Neural progenitor cell (in vitro differentiated cells): ENCODE data around the gene SLC6A18. TPM values are rescaled to one million over a fixed set of nuclear protein-coding genes. Genes with fewer than 3 reads are reported as not detected.

Experiments
- DNase-seq: peaks from one replicate; pipeline ENCODE4 v3.0.0-alpha.2; 2016; ENCODE audit warnings: low spot score
- H2AFZ ChIP-seq: fragments of 200-600 bp; sonication (generic); replicated peaks from 2 replicates; pipeline ENCODE4 v1.6.1; 2016; ENCODE audit warnings: antibody characterized with exemption
- H3F3A ChIP-seq: fragments of 200-600 bp; sonication (generic); 2 replicates; pipeline ENCODE4 v1.6.1; 2016; ENCODE audit warnings: antibody characterized with exemption, low read depth
- H3K27ac ChIP-seq: fragments of 200-600 bp; sonication (generic); 2 replicates; pipeline ENCODE4 v1.5.1; 2016; ENCODE audit warnings: mild to moderate bottlenecking
- H3K27me3 ChIP-seq: fragments of 200-600 bp; sonication (generic); 2 replicates; pipeline ENCODE4 v1.6.1; 2016; ENCODE audit warnings: mild to moderate bottlenecking, moderate library complexity
- H3K36me3 ChIP-seq: fragments of 200-600 bp; sonication (generic); 2 replicates; pipeline ENCODE4 v1.5.1; 2016
- H3K4me1 ChIP-seq: fragments of 200-600 bp; sonication (generic); 2 replicates; pipeline ENCODE4 v1.6.1; 2016; ENCODE audit warnings: mixed run types
- H3K4me2 ChIP-seq: fragments of 200-600 bp; sonication (generic); 2 replicates; pipeline ENCODE4 v1.6.1; 2016
- H3K4me3 ChIP-seq: fragments of 200-600 bp; sonication (generic); 2 replicates; pipeline ENCODE4 v1.5.1; 2016
- H3K79me2 ChIP-seq: fragments of 200-600 bp; sonication (generic); 2 replicates; pipeline ENCODE4 v1.6.1; 2016; ENCODE audit warnings: low read depth
- H3K9ac ChIP-seq: fragments of 200-600 bp; sonication (generic); 2 replicates; pipeline ENCODE4 v1.6.1; 2016
- H3K9me3 ChIP-seq: fragments of 200-600 bp; sonication (generic); 2 replicates; pipeline ENCODE4 v1.5.1; 2016; ENCODE audit warnings: low read depth
- H4K20me1 ChIP-seq: fragments of 200-600 bp; sonication (generic); 2 replicates; pipeline ENCODE4 v1.6.1; 2016; ENCODE audit warnings: low read depth
- H3K27ac Mint-ChIP-seq: 3 replicates; pipeline ENCODE4 v1.8.0; 2021; ENCODE audit warnings: mixed read lengths
- H3K27me3 Mint-ChIP-seq: 2 replicates; pipeline ENCODE4 v1.8.0; 2022; ENCODE audit warnings: low read depth, mild to moderate bottlenecking, inconsistent platforms, moderate library complexity, mixed read lengths; ENCODE audit not compliant: insufficient read depth
- H3K36me3 Mint-ChIP-seq: 3 replicates; pipeline ENCODE4 v1.8.0; 2021; ENCODE audit warnings: mixed read lengths
- H3K4me1 Mint-ChIP-seq: 3 replicates; pipeline ENCODE4 v1.8.0; 2021; ENCODE audit warnings: mixed read lengths
- H3K4me3 Mint-ChIP-seq: 3 replicates; pipeline ENCODE4 v1.8.0; 2021; ENCODE audit warnings: mild to moderate bottlenecking, moderate library complexity, mixed read lengths
- H3K9me3 Mint-ChIP-seq: 3 replicates; pipeline ENCODE4 v1.8.0; 2020; ENCODE audit warnings: mixed read lengths
- EZH2 ChIP-seq: fragments of 200-600 bp; sonication (generic); IDR thresholded peaks from 2 replicates; pipeline ENCODE4 v1.6.1; 2017; ENCODE audit warnings: antibody characterized with exemption, mild to moderate bottlenecking, moderate library complexity
- EZH2phosphoT487 ChIP-seq: fragments of 200-600 bp; sonication (generic); IDR thresholded peaks from 2 replicates; pipeline ENCODE4 v1.6.1; 2017; ENCODE audit warnings: antibody characterized with exemption
- total RNA-seq: library from RNA; depleted of rRNA; stranded (reverse); fragments of >200 nt; gene quantifications from 2 replicates; pipeline ENCODE4 v1.2.3, GENCODE V29; 2015; ENCODE audit warnings: low replicate concordance
- TF ChIP-seq, protein P1 (sequence below): fragments of 200-600 bp; sonication (generic); IDR thresholded peaks from 2 replicates; pipeline ENCODE4 v1.5.1; 2017; ENCODE audit warnings: antibody characterized with exemption, mild to moderate bottlenecking

Gene SLC6A18
- total RNA-seq, 1 donor from 2014 or later: not detected

DNA sequence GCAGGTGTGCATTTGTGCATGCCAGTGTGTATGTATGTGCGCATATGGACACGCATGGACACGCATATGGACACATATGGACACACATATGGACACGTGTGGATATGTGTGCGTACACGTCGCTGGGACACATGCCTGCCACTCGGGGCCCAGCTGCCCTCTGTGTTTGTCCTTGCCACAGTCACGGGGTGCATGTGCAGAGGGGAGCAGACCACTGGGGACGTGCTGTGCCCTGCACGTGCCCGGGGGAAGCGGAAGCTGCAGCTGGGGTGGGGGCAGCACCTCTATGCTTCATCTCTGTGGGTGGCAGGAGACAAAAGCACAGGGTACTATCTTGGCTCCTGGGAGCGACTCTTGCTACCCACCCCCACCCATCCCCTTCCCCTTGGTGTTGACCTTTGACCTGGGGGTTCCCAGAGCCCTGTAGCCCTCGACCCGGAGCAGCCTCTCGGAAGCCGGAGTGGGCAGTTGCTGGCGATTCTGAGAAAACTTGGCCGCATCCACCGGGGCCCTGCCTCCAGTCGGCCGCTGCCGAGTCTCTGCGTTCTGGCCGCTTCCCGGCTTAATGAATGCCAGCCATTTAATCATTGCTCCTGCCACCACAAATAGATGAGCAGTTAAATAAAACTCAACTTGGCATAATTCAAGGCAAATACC is 2.4 kb upstream of the SLC6A18 start:
- H3K9me3 Mint-ChIP-seq: no peaks in the 10 kb centered on the region
- H3K27me3 Mint-ChIP-seq: peaks cover 17% of the 10 kb centered on the region
- Histone ChIP-seq H3K9me3 (no peaks in the 10 kb centered on the region), H3K79me2 (no peaks in the 10 kb centered on the region), H3K4me2 (no peak overlapping the region), H3K4me1 (no peaks in the 10 kb centered on the region), H3K36me3 (no peaks in the 10 kb centered on the region), H3K9ac (no peak overlapping the region), H3K27me3 (no peaks in the 10 kb centered on the region), H3K4me3 (no peak overlapping the region), H3F3A (peaks cover 6% of the 10 kb centered on the region), H3K27ac (no peak overlapping the region), H2AFZ (no peak overlapping the region), H4K20me1 (no peaks in the 10 kb centered on the region)
- DNase-seq: no peak
- TF ChIP-seq EZH2 (no peak), EZH2phosphoT487 (no peak)
- TF ChIP-seq, protein P1, sequence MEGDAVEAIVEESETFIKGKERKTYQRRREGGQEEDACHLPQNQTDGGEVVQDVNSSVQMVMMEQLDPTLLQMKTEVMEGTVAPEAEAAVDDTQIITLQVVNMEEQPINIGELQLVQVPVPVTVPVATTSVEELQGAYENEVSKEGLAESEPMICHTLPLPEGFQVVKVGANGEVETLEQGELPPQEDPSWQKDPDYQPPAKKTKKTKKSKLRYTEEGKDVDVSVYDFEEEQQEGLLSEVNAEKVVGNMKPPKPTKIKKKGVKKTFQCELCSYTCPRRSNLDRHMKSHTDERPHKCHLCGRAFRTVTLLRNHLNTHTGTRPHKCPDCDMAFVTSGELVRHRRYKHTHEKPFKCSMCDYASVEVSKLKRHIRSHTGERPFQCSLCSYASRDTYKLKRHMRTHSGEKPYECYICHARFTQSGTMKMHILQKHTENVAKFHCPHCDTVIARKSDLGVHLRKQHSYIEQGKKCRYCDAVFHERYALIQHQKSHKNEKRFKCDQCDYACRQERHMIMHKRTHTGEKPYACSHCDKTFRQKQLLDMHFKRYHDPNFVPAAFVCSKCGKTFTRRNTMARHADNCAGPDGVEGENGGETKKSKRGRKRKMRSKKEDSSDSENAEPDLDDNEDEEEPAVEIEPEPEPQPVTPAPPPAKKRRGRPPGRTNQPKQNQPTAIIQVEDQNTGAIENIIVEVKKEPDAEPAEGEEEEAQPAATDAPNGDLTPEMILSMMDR: no peak
- H3K4me1 Mint-ChIP-seq: peaks cover 5% of the 10 kb centered on the region
- H3K36me3 Mint-ChIP-seq: no peaks in the 10 kb centered on the region
- H3K4me3 Mint-ChIP-seq: no peak overlapping the region
- no peak overlapping the region for H3K27ac Mint-ChIP-seq

DNA sequence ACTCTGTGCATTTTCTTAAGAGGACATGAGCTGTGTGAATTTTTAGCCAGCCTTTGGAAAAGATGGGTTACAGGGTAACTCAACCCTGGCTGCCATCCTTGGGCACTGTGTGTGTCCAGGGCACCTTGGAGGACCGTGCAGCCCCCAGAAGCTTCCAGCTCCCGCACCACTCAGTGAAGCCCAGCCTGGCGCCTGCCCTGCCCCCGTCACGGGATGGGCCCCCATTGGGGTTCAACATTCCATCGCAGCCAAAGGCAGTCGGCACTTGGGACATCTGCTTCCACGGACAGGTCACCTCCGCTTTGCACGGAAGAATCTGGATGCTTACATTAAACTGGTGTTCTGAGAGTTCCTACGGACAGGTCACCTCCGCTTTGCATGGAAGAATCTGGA is 1.9 kb upstream of the SLC6A18 start:
- TF ChIP-seq EZH2phosphoT487 (no peak), EZH2 (no peak)
- TF ChIP-seq, protein P1: no peak
- no peak overlapping the region for H3K4me3 Mint-ChIP-seq
- no peaks in the 10 kb centered on the region for H3K4me1 ChIP-seq
- no peaks in the 10 kb centered on the region for H3K9me3 ChIP-seq
- peaks cover 6% of the 10 kb centered on the region for H3F3A ChIP-seq
- H3K4me1 Mint-ChIP-seq: peaks cover 6% of the 10 kb centered on the region
- no peaks in the 10 kb centered on the region for H3K36me3 ChIP-seq
- no peak overlapping the region for H2AFZ ChIP-seq
- no peak overlapping the region for H3K4me3 ChIP-seq
- no peaks in the 10 kb centered on the region for H3K79me2 ChIP-seq
- H3K36me3 Mint-ChIP-seq: no peaks in the 10 kb centered on the region
- H3K27me3 Mint-ChIP-seq: peaks cover 15% of the 10 kb centered on the region
- no peak overlapping the region for H3K9ac ChIP-seq
- no peaks in the 10 kb centered on the region for H3K27me3 ChIP-seq
- no peaks in the 10 kb centered on the region for H3K9me3 Mint-ChIP-seq
- H3K4me2 ChIP-seq: no peak overlapping the region
- H3K27ac ChIP-seq: no peak overlapping the region
- no peak overlapping the region for H3K27ac Mint-ChIP-seq
- no peak for DNase-seq
- H4K20me1 ChIP-seq: no peaks in the 10 kb centered on the region

DNA sequence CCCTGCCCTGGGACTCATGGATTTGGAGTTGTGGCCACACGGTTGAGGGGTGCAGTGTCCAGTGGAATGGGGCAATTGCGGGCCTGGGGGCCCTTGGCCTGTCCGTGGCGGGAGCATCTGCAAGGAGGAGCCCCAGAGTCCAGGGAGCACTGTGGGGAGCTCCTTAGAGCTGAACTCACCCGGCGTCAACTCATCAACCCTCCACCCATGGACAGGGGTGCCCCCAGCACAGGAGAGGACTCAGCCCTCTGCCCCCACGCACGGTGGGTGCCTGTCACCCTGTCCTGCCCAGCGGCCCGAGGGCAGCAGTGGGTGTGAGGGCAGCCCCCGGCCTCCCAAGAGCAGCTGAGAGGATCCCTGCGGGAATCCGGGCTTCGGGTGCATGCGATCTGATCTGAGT is 550 bp upstream of the SLC6A18 start:
- H3K27ac Mint-ChIP-seq: no peak overlapping the region
- H3K27me3 Mint-ChIP-seq: peaks cover 17% of the 10 kb centered on the region
- H3K4me1 Mint-ChIP-seq: peaks cover 6% of the 10 kb centered on the region
- Histone ChIP-seq H3K79me2 (no peaks in the 10 kb centered on the region), H3K9me3 (no peaks in the 10 kb centered on the region), H3K4me2 (no peak overlapping the region), H3K4me3 (no peak overlapping the region), H3K4me1 (no peaks in the 10 kb centered on the region), H3F3A (peaks cover 6% of the 10 kb centered on the region), H2AFZ (no peak overlapping the region), H4K20me1 (no peaks in the 10 kb centered on the region), H3K27me3 (no peaks in the 10 kb centered on the region), H3K9ac (no peak overlapping the region), H3K27ac (no peak overlapping the region), H3K36me3 (no peaks in the 10 kb centered on the region)
- H3K9me3 Mint-ChIP-seq: no peaks in the 10 kb centered on the region
- no peak overlapping the region for H3K4me3 Mint-ChIP-seq
- H3K36me3 Mint-ChIP-seq: no peaks in the 10 kb centered on the region
- DNase-seq: no peak
- TF ChIP-seq EZH2 (no peak), EZH2phosphoT487 (no peak)
- TF ChIP-seq, protein P1: no peak
